HG02840 (cell line): ENCODE data around the gene DENND1A.

Experiments
- ATAC-seq: cut with Tn5 transposase; IDR thresholded peaks from one replicate; pipeline ENCODE4 v1.9.1; 2021; ENCODE audit warnings: mild to moderate bottlenecking, moderate library complexity, moderate number of reproducible peaks; ENCODE audit not compliant: unreplicated experiment, low FRiP score

The DENND1A gene

GRCh38 chr9:123597048-123597447 lies 332.9 kb downstream of the DENND1A start:
- ATAC-seq: no peak

DNA sequence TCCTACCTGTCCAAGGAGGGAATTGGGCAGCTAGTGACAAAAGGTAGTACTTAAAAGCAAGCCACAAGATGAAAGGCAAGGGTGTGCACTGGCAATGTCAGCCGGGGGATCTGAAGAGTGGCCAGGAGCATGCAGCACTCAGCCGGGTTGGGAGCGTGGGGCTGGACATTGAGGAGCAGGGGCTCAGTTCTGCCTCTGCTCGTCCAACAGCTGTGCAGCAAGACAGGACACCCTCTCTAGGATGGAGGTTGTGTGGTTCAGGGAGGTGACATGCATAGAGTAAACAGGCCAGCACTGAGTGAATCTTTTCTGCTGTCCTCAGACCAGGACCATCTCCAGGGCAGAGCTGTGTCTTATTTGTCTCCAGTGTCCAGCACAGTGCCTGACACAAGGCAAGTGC lies 338.6 kb downstream of the DENND1A start:
- ATAC-seq: no peak

DNA sequence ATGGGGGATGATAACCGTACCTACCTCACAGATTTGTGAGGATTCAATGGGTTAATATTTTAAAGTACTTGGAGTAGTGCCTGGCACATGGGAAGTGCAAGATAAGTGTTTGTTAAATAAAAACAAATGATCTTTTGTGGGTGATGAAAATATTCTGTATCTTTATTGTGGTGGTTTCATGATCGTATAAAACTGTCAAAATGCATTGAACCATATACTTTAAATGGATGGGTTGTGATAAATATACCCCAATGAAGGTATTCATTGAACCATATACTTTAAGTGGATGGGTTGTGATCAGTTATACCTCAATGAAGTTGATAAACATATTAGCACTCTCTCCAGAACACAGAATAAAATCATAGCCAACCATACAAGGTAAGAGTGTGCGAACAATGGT lies 339.4 kb downstream of the DENND1A start:
- ATAC-seq: no peak

DNA sequence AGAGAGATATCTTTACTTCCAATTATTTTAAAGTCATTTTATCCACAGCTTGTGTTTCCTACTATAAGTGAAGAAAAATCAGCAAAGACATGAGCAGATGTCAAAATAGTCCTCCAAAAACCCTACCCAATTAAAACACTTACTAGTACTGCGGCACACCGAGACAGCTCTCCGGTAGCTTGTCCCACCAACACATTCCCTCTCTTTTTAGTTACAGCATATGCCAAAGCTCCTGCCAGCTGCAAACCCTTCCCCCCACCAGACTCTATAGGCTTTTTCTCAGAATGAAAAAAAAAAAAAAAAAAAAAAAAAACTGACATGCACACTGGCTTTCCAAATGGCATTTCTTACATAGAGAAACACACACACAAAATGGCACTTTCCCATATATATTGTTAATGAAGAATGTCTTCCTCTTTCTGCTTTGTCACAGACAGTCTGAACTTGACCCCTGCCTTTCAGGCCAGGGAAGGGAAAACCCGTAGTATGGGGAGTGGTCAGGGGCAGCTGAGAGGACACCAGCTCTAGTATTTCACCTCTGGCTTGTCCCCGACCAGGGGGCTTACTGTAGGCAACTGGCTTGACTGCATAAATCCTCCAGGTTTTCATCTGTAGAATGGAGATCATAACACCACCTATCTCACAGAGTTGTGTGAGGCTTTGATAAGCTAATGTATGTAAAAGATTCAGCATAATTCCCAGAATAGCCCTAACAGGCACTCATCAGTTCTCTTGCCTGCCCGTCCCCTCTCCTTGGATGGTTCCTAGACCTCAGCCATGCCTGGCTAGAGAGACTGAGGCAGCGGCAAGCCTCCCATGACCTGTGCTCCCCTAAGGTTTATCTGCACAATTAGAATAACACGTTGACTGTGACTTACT lies 340.3 kb downstream of the DENND1A start:
- no peak for ATAC-seq

DNA sequence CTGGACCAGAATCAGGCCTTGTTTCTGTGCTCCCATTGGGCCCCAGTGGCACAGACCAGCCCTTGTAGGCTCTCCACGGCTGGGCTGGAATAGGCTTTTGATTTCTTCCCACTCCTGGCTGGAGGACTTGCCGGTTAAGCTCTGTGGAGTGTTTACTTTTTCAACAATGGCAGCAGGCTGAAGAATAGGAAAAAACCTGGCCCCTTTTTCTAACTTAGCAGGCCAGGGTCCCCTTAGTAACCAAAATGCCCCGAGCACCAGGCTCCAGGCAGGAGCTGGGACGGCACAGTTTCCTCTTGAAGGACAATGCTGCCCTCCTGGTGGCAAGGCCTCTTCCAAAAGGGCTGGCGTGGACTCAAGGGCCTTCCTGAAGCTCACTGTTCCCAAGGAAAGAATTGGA lies 343.7 kb downstream of the DENND1A start:
- ATAC-seq: no peak

- no peak for ATAC-seq
Observed at GRCh38 chr9:123584202-123585176, 345.4 kb downstream of the DENND1A start.

DNA sequence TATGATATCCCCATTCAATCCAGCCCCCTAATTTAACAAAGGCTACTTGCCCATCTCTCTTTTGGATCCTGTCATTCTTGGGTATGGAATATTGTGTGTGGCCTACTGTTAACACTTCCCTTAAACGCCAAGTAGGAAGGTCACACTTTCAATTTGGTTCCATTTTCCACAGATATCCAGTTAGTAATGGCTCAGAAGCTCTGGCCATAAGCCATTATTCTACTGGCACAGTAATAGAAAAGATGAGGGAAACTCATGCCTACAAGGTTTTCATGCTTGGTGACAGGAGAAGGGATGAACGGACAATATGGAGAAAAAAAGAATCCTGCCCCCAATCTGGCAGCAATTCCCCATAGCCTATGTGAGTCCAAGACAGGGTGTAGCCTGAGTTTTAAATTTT lies 346.3 kb downstream of the DENND1A start:
- no peak for ATAC-seq

GRCh38 chr9:123571240-123571639 lies 358.7 kb downstream of the DENND1A start:
- ATAC-seq: no peak

- no peak for ATAC-seq
Observed at GRCh38 chr9:123568691-123569688, 360.9 kb downstream of the DENND1A start.

DNA sequence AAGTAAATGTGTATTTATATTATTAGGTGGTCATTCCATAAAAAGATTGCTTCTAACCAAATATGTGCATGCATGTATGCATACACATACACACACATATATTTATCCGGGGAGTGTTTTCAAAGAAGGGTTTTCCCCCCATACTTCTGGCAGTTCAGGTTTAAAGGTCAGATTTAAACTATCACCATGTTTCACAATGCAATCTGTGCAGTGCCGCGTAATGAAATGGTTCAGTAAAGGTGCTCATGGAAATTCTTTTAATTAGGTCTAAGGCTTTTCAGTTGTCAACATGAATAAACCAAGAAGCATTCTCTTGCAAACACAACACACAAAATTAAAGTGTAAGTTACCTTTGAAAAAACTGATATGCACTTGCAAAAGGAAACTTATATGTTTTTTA lies 362.9 kb downstream of the DENND1A start:
- no peak for ATAC-seq

DNA sequence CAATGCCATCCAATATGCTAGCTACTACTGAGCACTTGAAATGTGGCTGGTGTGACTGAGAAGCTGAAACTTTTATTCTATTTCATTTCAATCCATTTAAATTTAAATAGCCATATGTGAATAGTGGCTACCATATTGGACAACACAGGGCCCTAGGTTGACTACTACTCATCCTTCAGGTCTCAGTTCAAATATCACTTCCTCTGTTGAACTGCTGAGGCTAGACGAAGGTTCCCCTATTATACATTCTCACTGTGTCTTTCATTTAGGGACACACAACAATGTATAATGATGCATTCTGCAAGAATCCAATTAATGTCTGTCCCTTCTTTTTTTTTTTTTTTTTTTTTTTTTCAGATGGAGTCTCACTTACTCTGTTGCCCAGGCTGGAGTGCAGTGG lies 365.3 kb downstream of the DENND1A start:
- ATAC-seq: no peak

DNA sequence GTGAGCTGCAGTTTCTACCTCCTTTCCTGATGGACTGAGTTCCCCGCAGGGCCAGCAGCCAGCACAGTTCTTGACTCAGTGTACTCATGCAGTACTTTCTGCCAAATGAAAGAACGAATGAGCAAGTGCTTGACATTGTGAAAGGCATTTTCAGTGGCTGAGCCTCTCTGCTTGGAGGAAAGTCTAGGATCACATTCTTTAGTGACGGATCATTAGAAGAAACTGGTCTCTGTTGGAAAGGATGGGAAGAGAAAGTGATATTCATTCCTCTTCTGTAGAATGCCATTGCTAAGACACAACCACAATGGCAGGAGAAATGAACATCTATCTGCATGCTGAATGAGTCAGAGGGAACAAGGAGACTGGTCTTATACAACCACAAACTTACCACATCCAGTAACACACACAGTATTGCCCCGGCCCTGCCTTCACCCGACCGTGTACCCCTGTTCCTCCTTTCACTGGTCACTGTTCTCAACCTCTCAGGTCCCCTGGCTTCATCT lies 367.0 kb downstream of the DENND1A start:
- ATAC-seq: no peak

DNA sequence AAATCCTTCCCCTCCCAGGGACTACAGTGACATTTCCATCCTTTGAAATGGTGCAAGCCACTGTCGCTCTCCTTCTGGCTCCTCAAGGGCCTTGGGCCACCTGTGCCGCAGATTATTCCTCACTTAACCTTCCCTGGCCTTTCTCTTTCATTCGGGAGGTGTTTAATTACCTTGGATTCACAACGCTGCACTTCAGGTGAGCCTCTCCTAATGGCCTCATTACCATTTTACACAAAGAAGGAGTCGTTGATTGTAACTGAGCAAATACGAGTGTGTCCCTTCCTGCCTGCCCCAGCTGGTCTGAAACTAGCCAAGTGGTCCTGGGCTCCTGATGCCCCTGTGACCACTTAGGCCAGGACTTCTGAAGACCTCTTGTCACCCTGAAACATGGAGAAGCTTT lies 368.9 kb downstream of the DENND1A start:
- ATAC-seq: no peak

DNA sequence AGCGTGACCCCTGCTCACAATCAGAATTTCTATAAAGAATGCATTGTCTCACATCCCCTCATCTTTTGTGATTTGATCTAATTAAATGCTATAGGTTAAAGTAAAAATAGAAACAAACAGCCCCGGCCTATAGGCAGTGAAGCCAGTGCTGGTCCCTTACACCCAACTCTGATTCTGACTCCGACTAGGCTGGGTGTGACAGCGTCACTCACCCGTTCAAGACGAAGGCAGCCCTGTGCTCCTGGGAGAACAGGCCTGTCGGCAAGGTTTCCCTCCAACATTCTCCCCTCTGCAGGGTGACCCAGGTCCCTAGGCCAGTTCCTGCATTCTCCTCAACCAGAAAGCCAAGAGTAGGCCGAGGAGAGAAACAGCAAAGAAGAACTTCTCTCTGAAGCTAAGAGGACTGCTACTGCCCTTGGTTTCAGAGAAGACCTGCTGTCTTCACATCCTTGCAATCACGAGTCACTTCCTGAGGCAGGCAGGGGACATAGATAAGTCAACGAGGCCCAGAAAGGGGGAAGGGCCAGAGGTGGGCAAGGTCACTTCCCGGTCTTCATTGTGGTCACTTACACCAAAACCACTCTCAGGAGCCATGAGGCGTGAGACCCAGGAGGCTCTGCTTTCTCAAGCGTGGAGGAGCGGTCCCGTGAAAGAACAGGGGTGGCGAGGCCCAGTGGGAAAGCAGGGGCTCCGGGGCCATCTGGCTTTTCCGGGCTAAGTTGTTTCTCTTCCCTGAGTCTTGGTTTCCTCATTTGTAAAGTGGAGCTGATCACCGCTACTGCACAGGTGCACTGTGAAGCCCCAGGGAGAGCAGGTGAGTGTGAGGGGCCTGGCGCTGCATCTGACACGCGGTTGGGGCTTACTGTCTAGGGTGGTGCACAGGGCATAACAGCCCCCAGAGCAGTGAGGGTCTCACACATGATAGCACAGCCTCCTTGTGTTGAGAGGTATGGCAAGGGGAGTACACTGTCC lies 373.2 kb downstream of the DENND1A start:
- ATAC-seq: no peak

DNA sequence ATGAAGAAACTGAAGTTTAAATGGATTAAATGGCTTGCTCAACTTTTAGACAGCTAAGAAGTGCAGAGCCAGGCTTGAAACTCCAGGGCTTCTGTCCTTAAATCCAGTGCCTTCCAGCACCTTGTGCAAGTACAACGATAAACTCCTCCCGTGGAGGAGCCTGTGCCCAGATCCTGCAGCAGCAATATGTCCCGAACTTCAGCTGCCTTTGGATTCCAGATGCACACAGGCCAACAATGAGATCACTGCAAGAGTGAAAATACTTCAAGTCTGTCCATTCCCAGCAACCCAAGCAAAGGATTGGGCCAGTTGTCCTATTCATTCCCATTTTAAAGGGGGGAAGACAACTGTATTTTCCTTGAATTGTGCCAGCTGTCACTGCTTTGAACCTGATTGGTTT lies 374.3 kb downstream of the DENND1A start:
- ATAC-seq: no peak

DNA sequence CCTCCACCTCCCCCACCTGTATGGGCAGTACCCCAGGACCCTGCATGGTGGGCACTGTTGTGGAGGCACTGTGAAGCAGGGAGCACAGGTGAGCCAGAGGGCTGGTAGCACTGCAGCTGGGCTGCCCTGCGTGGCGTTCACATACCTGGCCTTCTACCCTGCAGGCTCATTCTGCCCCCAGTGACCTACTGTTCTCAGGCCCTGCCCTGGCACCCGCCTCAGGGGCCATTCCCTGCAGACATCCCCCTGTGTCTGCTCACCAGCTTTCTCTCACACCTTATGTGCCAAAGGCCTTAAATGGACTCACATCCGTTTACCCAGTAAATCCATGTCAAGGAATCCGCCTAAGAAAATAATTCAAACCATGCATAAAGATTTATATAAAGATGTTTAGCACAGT lies 377.4 kb downstream of the DENND1A start:
- ATAC-seq: no peak

DNA sequence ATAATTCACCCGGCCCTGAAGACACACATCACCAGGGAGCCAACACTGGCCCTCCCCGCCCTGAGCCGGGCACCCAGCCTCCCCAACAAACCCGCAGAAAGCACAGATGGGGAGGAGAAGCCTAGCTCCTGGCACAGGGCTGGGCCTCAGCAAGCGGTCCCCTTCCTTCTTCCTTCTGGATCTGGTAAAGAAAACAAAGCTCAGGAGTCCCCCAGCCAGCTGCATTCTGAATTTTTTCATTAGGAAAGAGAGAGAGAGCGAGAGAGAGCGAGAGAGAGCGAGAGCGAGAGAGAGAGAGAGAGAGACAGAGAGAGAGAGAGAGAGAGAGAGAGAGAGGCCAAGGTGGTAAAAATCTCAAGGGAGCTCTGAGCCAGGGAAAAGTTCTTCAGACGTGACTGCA lies 378.2 kb downstream of the DENND1A start:
- ATAC-seq: no peak

DNA sequence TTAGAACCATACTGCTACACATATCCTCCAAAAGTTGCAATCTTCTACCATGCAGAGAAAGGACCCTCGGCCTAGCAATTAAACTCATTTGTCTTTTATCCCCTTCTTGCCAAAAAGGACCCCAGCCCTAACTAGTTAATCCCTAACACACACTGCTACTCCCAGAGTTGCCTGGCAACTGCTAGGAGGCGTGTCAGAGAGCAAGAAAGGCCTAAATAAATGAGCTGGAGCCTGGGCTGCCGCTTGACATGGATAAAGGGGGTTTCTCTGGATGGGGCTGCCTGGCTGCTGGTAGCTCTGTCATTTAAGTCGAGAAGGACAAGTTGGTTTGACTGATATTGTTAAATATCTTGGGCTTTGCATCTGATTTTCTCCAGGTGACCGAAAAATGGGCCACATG lies 379.1 kb downstream of the DENND1A start:
- no peak for ATAC-seq

DNA sequence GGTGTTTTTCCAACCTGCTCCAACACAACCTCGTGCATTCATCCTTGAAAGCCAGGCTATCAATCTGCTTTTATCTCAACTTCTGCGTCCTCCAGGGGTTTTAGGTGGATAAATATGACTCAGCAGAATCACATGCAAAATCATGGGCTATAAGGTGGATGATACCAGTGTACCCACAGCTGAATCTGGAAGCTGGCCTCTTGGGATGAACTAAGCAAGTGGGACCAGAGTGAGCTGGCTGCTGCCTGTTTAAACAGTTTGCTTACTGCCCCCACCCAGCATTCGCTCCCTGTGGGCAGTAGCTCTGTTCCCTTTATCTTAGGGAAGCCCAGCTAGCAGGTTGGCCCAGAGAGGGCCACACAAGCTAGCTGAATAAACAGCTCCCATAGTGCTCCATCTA lies 379.9 kb downstream of the DENND1A start:
- ATAC-seq: no peak
